GM12878 (cell line): ENCODE results near the gene BCL2L12. TPM values are rescaled to one million over a fixed set of nuclear protein-coding genes. Genes with fewer than 3 reads are reported as not detected.

ENCODE experiments used
- E2F8 ChIP-seq: fragments of 450-650 bp; IDR thresholded peaks from 2 replicates; pipeline ENCODE4 v1.6.1; 2018; ENCODE audit warnings: mild to moderate bottlenecking, low read depth, moderate library complexity; ENCODE audit not compliant: partially characterized antibody
- E4F1 ChIP-seq: fragments of 450-650 bp; IDR thresholded peaks from 2 replicates; pipeline ENCODE4 v1.6.1; 2018; ENCODE audit warnings: borderline replicate concordance, mild to moderate bottlenecking; ENCODE audit not compliant: partially characterized antibody
- ESRRA ChIP-seq: IDR thresholded peaks from 2 replicates; pipeline ENCODE4 v1.6.1; 2012; ENCODE audit warnings: mild to moderate bottlenecking, low read length, improper control_type of control experiment
- FOXM1 ChIP-seq: IDR thresholded peaks from 2 replicates; pipeline ENCODE4 v1.6.1; 2012; ENCODE audit warnings: low read depth, mild to moderate bottlenecking, inconsistent platforms, low read length, moderate library complexity
- HDGF ChIP-seq: fragments of 450-650 bp; IDR thresholded peaks from 2 replicates; pipeline ENCODE4 v1.6.1; 2016; ENCODE audit warnings: antibody characterized with exemption
- JUND ChIP-seq: IDR thresholded peaks from 2 replicates; pipeline ENCODE4 v1.6.1; 2012; ENCODE audit warnings: low read depth, mild to moderate bottlenecking, low read length, improper control_type of control experiment, moderate library complexity
- MLLT1 ChIP-seq: fragments of 450-650 bp; IDR thresholded peaks from 2 replicates; pipeline ENCODE4 v1.6.1; 2016; ENCODE audit warnings: mild to moderate bottlenecking
- MTA3 ChIP-seq: IDR thresholded peaks from 2 replicates; pipeline ENCODE4 v1.6.1; 2012; ENCODE audit warnings: low read length, inconsistent platforms, borderline replicate concordance
- MYB ChIP-seq: fragments of 150-350 bp; IDR thresholded peaks from 2 replicates; pipeline ENCODE4 v1.6.1; 2014; ENCODE audit warnings: mild to moderate bottlenecking, low read depth, low read length, borderline replicate concordance
- PAX5 ChIP-seq: IDR thresholded peaks from 2 replicates; pipeline ENCODE4 v1.6.1; 2011; ENCODE audit warnings: low read depth, low read length, borderline replicate concordance
- REST ChIP-seq: IDR thresholded peaks from 2 replicates; pipeline ENCODE4 v1.6.1; 2012; ENCODE audit warnings: mild to moderate bottlenecking, low read depth, low read length
- SPI1 ChIP-seq: IDR thresholded peaks from 2 replicates; pipeline ENCODE4 v1.6.1; 2011; ENCODE audit warnings: low read depth, mild to moderate bottlenecking, low read length, moderate library complexity, borderline replicate concordance; ENCODE audit not compliant: insufficient read depth
- ZBTB40 ChIP-seq: fragments of 450-650 bp; IDR thresholded peaks from 2 replicates; pipeline ENCODE4 v1.6.1; 2016; ENCODE audit warnings: mild to moderate bottlenecking, moderate library complexity, borderline replicate concordance
- polyA plus RNA-seq, 11 experiments: library from polyadenylated mRNA; depleted of rRNA in 4 of 11; unstranded in 6 of 11; stranded (reverse) in 5 of 11; fragments of >200 nt; fragmentation: Nextera tagmentation in 4 of 11; fragmentation: Illumina TruSeq in 1 of 11; extraction: Ambion mirVana in 4 of 11; extraction: Trizol in 1 of 11; gene quantifications; 1 replicate in 1 of 11; 2 replicates in 10 of 11; pipeline versions ENCODE4 v1.2.1 to v1.2.3, GENCODE V29; 2011 to 2016; ENCODE audit warnings: inconsistent platforms in 2 of 11, missing spikeins in 2 of 11, low read depth in 1 of 11
- total RNA-seq, 4 experiments: library from RNA; depleted of rRNA in 3 of 4; stranded (reverse); fragments of >200 nt in 3 of 4; fragmentation: Illumina TruSeq in 1 of 4; extraction: Trizol in 1 of 4; gene quantifications; 2 replicates each; pipeline versions ENCODE4 v1.2.1 to v1.2.3, GENCODE V29; 2013 to 2021

BCL2L12 gene
- total and polyA plus RNA-seq, 10 of the 15 experiments (the other 5 are each of a cell fraction or from before 2014, with no cell fraction given) = 1.8 to 143 (median 50.4) TPM

- TF ChIP-seq E4F1 = peak; percentile 42
- no peak for TF ChIP-seq MYB
- TF ChIP-seq HDGF = peak; percentile 99
- no peak for TF ChIP-seq FOXM1
- no peak for TF ChIP-seq E2F8
- TF ChIP-seq PAX5 = no peak
- TF ChIP-seq JUND = no peak
- peak; percentile 70; the same call in 1 of the 2 replicates for TF ChIP-seq ZBTB40
- TF ChIP-seq REST = no peak
- TF ChIP-seq ESRRA = no peak
- TF ChIP-seq MLLT1 = no peak; the same call in 1 of the 2 replicates
- TF ChIP-seq MTA3 = no peak
- 0 out of 2 replicates have a peak, but pooled peaks have one; percentile 1 for TF ChIP-seq SPI1
Observed at GRCh38 chr19:49640113-49640898, 25.4 kb upstream of the BCL2L12 start, which contains the start of gene RRAS (continued).
